Measurements from ENCODE around the gene CARD9.

The CARD9 gene

GRCh38 chr9:136385015-136385414, 11.5 kb upstream of the CARD9 start:
- intact Hi-C loops (cut with DNase I), result no loop called here
- DNase-seq, result no peak

DNA sequence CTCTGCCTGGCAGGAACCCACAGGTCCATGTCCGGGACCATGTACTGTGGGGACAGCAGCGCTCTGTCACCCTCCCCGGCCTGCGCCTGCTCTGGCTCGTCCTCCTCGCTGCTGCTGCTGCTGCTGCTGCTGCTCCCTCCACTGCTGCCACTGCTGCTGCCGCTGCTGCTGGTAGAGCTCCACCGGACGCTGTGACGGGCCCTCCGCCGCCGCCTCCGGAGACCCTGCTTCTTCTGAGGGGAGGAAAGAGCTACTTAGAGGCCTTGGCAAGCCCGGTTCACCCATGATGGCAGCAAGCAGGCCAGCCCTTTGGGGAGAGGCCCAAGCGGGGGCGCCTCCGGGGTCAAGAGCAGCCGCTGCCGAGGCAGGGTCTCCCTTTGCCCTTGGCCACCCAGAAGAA, 10.0 kb upstream of the CARD9 start:
- intact Hi-C loops (cut with DNase I), result no loop called here
- DNase-seq, result no peak

DNA sequence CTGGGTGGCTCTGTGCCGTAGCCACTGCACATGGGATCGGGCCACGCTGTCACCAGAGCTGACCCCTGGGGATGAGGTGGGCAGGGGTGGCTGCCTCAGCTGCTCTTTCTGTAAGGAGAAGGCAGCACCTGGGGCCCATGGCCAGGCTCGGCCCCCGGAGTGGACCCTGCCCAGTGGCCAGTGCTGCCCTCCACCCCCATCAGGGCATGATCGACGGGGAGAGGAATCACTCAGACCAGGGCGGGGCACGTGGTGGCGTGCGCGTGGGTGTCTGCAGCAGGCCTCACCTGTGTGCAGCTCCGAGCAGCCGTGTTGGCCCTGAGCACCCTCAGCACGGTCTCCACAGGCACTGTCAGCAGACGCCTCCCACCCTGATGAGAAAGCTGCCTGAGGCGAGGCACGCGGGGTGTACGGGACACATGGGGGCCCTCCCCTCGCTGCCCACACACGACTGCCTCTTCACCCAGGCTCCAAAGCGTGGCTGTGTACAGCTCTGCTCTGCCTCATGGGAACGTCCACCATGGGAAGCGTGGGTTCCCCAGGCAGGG, 8.6 kb upstream of the CARD9 start:
- no peak for DNase-seq
- intact Hi-C loops (cut with DNase I), result no loop called here

DNA sequence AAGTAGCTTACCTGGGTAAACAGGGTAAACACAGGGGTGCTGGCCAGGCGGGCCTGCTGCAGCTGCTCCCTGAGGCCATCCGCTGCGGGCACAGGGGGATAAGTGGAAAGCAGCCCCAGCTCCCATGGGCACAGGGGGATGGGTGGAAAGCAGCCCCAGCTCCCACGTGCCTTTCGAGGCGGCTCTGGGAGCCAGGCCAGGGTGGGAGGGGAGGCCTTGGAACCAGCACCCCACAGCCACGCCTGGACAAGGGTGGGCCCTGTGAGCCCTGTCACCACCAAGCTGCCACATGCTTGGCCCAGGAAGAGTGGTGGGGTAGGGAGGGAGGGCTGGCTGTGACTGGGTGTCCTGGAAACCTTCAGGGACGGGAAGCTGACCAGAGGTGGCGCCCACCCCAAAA, 7.8 kb upstream of the CARD9 start:
- DNase-seq, result no peak
- intact Hi-C loops (cut with DNase I), result no loop called here

GRCh38 chr9:136380381-136380780, 6.9 kb upstream of the CARD9 start:
- intact Hi-C loops (cut with DNase I), result no loop called here

DNA sequence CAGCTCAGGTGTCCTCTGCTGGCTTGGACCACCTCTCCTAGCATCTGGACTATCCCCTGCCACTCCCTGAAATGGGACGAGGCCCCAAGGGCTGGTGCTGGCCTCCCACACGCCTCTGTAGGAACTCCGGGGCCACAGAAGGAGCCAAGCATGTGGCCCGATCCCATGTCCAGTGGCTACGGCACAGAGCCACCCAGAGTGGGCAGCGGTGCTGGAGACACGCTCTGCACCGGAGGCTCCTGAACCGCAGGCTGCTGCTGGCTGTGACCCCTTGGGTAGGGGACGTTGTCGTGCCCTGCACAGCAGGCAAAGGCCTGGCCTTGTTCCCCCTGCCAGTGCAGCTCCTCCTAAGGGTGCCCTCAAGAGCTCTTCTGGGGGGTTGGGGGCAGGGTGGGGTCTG, 6.4 kb upstream of the CARD9 start:
- no peak for DNase-seq
- intact Hi-C loops (cut with DNase I), result no loop called here

More at GRCh38 chr9:136380381-136380780, 6.9 kb upstream of the CARD9 start:
- no peak for DNase-seq

DNA sequence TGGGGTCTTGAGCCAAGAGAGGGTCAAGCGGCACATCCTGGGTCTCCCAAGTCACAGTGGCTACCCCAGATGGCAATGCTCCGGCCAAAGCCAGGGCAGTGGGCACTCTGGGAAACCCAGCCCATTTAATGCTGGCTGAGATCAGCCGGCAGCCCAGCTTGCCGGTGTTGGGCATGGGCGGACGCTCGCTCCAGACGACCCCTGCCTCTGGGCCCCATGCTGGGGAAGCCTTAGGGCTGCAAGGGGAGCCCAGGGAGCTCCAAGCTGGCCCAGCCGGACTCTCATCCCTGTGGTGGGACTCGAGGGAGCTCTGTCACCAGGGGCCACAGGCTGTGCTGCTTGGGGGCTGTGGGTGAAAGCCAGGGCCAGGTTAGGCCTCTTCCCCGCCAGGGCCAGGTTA, 5.9 kb upstream of the CARD9 start:
- no peak for DNase-seq
- intact Hi-C loops (cut with DNase I), result no loop called here

DNA sequence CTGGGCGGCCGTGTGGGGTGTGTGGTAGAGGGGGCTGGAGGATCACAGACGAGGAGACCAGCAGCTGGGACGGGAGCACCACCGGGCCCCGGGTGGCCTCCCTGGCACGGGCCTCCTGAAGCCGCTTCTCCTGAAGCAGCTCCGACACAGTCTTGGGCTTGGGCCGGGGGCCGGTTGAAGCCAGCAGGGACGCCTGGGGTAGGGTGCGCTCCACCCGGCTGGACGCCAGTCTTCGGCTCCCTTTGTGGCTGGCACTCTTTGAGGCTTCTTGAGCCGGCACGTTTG, 5.5 kb upstream of the CARD9 start:
- no peak for DNase-seq
- intact Hi-C loops (cut with DNase I), result no loop called here

- intact Hi-C loops (cut with DNase I), result no loop called here
- no peak for DNase-seq
Measured at GRCh38 chr9:136378170-136379002, 4.9 kb upstream of the CARD9 start.

DNA sequence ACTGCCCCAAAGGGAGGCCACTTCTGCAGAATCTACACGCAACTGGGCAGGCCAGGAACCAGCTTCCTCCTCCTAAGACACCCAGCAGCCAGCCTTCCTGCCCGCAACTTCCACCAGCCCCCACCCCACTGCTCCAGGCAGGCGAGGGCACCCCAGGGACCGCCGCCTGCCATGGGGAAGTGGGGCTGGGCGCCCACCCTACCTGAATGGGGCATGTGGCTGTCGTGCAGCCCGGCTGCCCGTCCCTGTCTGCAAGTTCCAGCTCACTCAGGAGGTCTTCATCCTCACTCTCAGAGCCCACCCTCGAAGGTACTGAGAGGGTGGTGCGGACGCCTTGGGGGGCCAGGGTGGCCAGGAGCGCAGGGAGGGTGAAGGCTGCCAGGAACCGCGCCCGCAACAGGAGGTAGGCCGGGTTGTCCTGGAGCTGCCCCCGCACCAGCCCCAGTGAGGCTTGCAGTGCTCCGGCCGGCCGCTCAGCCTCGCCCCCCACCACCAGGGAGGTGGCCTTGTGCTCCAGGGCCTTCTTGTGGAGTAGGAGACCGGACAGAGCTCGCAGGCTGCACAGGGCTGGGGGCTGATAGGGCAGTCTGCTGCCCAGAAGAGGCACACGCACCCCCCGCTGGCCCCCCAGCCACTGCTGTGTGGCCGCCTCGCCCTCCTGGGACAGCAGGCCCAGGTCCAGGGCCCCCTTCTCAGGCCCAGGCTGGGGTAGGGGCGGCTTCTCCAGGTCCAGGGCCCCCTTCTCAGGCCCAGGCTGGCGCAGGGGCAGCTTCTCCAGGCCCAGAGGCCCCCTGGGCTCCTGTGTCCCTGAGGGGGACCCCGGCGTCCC, 4.1 kb upstream of the CARD9 start:
- intact Hi-C loops (cut with DNase I), result no loop called here
- no peak for DNase-seq

DNA sequence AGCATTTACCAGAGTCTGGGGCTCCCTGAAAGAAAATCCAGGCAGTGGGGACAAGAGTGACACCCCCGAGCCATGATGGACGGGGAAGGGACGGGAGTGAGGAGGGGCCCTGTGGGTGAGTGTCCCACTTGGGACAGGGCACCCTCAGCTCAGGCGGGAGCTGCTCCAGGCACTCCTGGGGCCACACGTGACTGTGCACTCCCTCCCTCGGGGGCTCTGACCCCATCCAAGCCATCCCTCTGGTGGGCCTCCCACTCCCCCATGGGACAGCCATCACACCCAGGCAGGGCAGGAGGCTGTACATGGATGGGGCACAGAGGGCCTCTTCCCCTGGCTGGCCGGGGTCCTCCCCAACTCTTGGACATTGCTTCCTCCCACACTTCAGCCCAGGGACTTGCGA, 3.0 kb upstream of the CARD9 start:
- no peak for DNase-seq
- intact Hi-C loops (cut with DNase I), result no loop called here

GRCh38 chr9:136375096-136375495, 1.6 kb upstream of the CARD9 start:
- no peak for DNase-seq
- intact Hi-C loops (cut with DNase I), result no loop called here

GRCh38 chr9:136374183-136374575, 710 bp upstream of the CARD9 start:
- intact Hi-C loops (cut with DNase I), result no loop called here
- DNase-seq, result no peak

- peak in 3 of 10 donors; percentile 30 to 50 (median 35) for DNase-seq
- intact Hi-C loops (cut with DNase I), result no loop called here
Measured at GRCh38 chr9:136372561-136373299, 739 bp downstream of the CARD9 start.

GRCh38 chr9:136372006-136372405, 1.5 kb downstream of the CARD9 start:
- DNase-seq, result no peak
- intact Hi-C loops (cut with DNase I), result no loop called here

GRCh38 chr9:136371533-136371880, 2.0 kb downstream of the CARD9 start:
- intact Hi-C loops (cut with DNase I), result no loop called here
- DNase-seq, result no peak

GRCh38 chr9:136370687-136371532, 2.6 kb downstream of the CARD9 start:
- intact Hi-C loops (cut with DNase I), result no loop called here
- no peak for DNase-seq

DNA sequence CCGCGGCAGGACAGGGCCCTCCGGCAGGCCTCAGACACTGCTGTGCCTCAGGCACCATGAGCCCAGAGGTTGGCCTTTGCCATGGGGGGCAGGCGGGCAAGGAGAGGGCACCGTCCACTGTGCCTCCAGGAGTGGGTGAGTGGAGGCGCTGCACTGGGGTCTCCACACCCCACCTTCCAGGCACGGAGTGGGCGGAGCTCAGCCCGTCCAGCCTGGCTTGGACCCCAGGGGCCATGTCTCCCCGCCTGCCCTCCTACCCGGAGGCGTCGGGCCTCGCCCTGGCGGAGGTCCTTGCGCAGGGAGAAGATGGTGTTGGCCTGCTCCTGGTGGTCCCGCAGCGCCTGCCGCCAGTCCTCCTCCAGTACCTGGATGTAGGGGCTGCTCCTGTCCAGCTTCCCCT, 3.4 kb downstream of the CARD9 start:
- no peak for DNase-seq
- intact Hi-C loops (cut with DNase I), result no loop called here

DNA sequence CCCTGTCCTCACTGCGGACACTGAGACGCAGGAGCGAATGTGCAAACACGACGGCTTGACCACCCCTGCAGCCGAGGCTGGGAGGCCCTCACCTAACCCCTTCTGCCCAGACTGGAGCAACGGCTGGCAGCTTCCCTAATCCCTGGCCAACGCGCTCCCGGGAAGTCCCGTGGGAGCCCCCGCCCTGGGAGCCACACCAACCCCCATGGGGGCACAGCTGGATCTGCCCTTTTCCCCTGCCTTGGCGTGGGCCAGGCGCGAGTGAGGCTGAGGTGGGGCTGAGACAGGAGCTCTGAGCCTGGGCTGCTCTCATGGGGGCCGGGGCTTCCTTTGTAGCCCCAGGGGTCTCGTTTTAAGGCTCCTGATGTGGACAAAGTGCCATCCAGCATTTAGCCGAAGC, 5.3 kb downstream of the CARD9 start:
- intact Hi-C loops (cut with DNase I), result no loop called here

More for the DNA sequence above, 5.3 kb downstream of the CARD9 start:
- DNase-seq, result no peak

Data from posterior cingulate gyrus (tissue), 11 donors.